ENCODE results near the gene TMEM132C.

DNA sequence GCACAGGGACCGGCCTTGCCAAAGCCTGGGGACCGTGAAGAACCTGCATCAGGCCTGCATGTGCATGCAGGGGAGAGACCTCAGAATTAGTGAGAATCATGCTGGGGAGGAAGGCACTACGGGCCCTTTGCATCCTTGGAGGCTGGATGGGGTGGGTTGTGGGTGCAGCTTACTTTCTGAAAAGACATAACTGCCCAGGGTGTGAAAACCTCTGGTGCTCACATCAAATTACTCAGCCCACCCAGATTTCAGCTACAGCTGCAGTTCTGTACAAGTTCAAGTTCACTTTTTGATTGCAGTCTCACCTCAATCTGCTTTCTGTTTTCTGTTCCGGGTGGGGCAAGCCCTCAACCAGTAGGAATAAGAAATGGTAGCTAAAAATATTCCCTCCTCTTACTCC is 426.1 kb downstream of the TMEM132C start:
- TF ChIP-seq POLR2A (IDR thresholded peaks at IDR 0.05; ENCODE audit: low read depth, low read length) (no peak), POLR2AphosphoS5 (IDR thresholded peaks at IDR 0.05; ENCODE audit: low read depth, low read length) (no peak)
